ENCODE data around the gene MSL1.

The MSL1 gene

GRCh38 chr17:40134184-40134583 lies 12.4 kb downstream of the MSL1 start:
- Histone ChIP-seq H3K27ac (ENCODE audit: extremely low read depth, low read depth, low read length) (no peak overlapping the region), H3K36me3 (ENCODE audit: control insufficient read depth in 2 of 2, insufficient read depth in 1 of 2, low read length in 2 of 2) (peaks cover 86 to 91% of the 10 kb centered on the region in 2 experiments), H3K4me1 (ENCODE audit: control insufficient read depth, insufficient read depth, low read length) (peaks cover under 1% of the 10 kb centered on the region; the same call in 1 of the 2 replicates), H3K4me3 (ENCODE audit: low read depth, low read length) (no peak overlapping the region), H3K9me3 (ENCODE audit: control insufficient read depth, insufficient read depth, low read depth, low read length) (no peaks in the 10 kb centered on the region)
- ChIA-PET CTCF (interaction anchor here (0.8 to 4.1 kb wide), 4 partner anchors 10 to 34 kb away, joined by 3 to 26 read pairs (median 3); no protein-coding TSS in a partner anchor), POLR2A (interaction anchor here (2.7 to 4.1 kb wide), 2 partner anchors 11 to 20 kb away, joined by 15 to 22 read pairs; no protein-coding TSS in a partner anchor)
- TF ChIP-seq ZNF23 (tag by site-specific recombination; IDR thresholded peaks at IDR 0.05; ENCODE audit: borderline replicate concordance) (no peak), ZEB2 (tag by site-specific recombination; IDR thresholded peaks at IDR 0.05) (no peak), ZNF561 (tag by site-specific recombination; IDR thresholded peaks at IDR 0.05; ENCODE audit: borderline replicate concordance) (no peak), ZNF132 (tag by site-specific recombination; IDR thresholded peaks at IDR 0.05; ENCODE audit: borderline replicate concordance) (no peak), ZNF274 (IDR thresholded peaks at IDR 0.05; ENCODE audit: low read length) (no peak), ZNF274 (tag by site-specific recombination; IDR thresholded peaks at IDR 0.05; ENCODE audit: borderline replicate concordance) (no peak), ZNF112 (tag by site-specific recombination; IDR thresholded peaks at IDR 0.05) (no peak), ZNF701 (tag by site-specific recombination; IDR thresholded peaks at IDR 0.05) (no peak), ZBTB20 (tag by site-specific recombination; IDR thresholded peaks at IDR 0.05) (no peak), ZNF785 (tag by site-specific recombination; IDR thresholded peaks at IDR 0.05) (no peak), RBAK (tag by site-specific recombination; IDR thresholded peaks at IDR 0.05) (no peak), ZNF596 (tag by site-specific recombination; IDR thresholded peaks at IDR 0.05) (no peak), ZNF354C (tag by site-specific recombination; IDR thresholded peaks at IDR 0.05; ENCODE audit: borderline replicate concordance, low read depth) (no peak), ZNF121 (tag by site-specific recombination; IDR thresholded peaks at IDR 0.05) (no peak), ZNF768 (tag by site-specific recombination; IDR thresholded peaks at IDR 0.05) (no peak), PATZ1 (tag by site-specific recombination; IDR thresholded peaks at IDR 0.05) (no peak), ZFP37 (tag by site-specific recombination; IDR thresholded peaks at IDR 0.05) (no peak)
- TF ChIP-seq, protein P1, sequence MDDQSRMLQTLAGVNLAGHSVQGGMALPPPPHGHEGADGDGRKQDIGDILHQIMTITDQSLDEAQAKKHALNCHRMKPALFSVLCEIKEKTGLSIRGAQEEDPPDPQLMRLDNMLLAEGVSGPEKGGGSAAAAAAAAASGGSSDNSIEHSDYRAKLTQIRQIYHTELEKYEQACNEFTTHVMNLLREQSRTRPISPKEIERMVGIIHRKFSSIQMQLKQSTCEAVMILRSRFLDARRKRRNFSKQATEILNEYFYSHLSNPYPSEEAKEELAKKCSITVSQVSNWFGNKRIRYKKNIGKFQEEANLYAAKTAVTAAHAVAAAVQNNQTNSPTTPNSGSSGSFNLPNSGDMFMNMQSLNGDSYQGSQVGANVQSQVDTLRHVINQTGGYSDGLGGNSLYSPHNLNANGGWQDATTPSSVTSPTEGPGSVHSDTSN (CRISPR knock-in tag; IDR thresholded peaks at IDR 0.05) = no peak
- TF ChIP-seq, protein P2, sequence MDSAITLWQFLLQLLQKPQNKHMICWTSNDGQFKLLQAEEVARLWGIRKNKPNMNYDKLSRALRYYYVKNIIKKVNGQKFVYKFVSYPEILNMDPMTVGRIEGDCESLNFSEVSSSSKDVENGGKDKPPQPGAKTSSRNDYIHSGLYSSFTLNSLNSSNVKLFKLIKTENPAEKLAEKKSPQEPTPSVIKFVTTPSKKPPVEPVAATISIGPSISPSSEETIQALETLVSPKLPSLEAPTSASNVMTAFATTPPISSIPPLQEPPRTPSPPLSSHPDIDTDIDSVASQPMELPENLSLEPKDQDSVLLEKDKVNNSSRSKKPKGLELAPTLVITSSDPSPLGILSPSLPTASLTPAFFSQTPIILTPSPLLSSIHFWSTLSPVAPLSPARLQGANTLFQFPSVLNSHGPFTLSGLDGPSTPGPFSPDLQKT (IDR thresholded peaks at IDR 0.05; ENCODE audit: borderline replicate concordance, low read depth, low read length) = no peak
- TF ChIP-seq, protein P3, sequence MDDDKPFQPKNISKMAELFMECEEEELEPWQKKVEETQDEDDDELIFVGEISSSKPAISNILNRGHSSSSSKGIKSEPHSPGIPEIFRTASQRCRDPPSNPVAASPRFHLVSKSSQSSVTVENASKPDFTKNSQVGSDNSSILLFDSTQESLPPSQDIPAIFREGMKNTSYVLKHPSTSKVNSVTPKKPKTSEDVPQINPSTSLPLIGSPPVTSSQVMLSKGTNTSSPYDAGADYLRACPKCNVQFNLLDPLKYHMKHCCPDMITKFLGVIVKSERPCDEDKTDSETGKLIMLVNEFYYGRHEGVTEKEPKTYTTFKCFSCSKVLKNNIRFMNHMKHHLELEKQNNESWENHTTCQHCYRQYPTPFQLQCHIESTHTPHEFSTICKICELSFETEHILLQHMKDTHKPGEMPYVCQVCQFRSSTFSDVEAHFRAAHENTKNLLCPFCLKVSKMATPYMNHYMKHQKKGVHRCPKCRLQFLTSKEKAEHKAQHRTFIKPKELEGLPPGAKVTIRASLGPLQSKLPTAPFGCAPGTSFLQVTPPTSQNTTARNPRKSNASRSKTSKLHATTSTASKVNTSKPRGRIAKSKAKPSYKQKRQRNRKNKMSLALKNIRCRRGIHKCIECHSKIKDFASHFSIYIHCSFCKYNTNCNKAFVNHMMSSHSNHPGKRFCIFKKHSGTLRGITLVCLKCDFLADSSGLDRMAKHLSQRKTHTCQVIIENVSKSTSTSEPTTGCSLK (tag by site-specific recombination; IDR thresholded peaks at IDR 0.05) = no peak
- TF ChIP-seq, protein P4, sequence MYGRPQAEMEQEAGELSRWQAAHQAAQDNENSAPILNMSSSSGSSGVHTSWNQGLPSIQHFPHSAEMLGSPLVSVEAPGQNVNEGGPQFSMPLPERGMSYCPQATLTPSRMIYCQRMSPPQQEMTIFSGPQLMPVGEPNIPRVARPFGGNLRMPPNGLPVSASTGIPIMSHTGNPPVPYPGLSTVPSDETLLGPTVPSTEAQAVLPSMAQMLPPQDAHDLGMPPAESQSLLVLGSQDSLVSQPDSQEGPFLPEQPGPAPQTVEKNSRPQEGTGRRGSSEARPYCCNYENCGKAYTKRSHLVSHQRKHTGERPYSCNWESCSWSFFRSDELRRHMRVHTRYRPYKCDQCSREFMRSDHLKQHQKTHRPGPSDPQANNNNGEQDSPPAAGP (tag by site-specific recombination; IDR thresholded peaks at IDR 0.05) = no peak

Data from HEK293 (cell line).